HG02571 (cell line): Measurements from ENCODE around the gene SELENOW.
"Not testable (repeated sequence)": the region's sequence is repeated elsewhere in the genome, so short reads cannot be mapped to it uniquely, and the experiment has no call there.

Experiments
- ATAC-seq: cut with Tn5 transposase; IDR thresholded peaks from one replicate; pipeline ENCODE4 v1.9.1; 2021; ENCODE audit warnings: mild to moderate bottlenecking, moderate library complexity; ENCODE audit not compliant: unreplicated experiment

Gene SELENOW

GRCh38 chr19:47818221-47818620 lies 39.7 kb downstream of the SELENOW start:
- not testable (repeated sequence) for ATAC-seq

DNA sequence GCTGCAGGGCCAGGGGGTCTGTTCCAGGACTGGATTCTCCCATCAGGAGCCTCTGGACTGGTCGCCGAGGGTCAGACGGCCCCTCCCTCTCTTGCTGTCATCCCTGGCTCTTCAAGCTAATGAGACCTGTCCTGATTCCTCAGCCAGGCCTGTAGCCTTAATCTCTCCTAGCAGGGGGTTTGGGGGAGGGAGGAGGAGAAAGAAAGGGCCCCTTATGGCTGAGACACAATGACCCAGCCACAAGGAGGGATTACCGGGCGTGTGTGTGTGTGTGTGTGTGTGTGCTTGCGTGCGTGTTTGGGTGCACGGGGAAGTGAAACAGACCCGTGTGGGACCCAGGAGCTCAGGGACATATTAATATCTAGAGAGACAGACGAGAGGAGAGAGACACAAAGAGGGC lies 41.4 kb downstream of the SELENOW start:
- ATAC-seq, result no peak

DNA sequence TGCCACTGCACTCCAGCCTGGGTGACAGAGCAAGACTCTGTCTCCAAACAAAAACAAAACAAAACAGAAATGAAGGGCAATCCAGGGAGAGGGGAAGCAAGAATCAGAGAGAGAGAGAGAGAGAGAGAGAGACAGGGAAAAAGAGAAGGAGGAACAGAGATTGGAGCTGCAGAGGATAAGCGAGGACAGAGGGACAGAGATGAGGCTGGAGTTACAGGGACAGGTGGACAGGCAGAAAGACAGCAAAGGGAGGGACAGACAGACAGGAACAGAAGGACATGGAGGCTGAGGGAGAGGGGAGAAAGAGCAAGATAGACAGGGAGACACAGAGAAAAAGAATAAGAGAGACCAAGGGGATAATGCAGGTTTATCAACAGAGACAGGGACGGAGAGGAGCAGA lies 41.9 kb downstream of the SELENOW start:
- ATAC-seq, result no peak

DNA sequence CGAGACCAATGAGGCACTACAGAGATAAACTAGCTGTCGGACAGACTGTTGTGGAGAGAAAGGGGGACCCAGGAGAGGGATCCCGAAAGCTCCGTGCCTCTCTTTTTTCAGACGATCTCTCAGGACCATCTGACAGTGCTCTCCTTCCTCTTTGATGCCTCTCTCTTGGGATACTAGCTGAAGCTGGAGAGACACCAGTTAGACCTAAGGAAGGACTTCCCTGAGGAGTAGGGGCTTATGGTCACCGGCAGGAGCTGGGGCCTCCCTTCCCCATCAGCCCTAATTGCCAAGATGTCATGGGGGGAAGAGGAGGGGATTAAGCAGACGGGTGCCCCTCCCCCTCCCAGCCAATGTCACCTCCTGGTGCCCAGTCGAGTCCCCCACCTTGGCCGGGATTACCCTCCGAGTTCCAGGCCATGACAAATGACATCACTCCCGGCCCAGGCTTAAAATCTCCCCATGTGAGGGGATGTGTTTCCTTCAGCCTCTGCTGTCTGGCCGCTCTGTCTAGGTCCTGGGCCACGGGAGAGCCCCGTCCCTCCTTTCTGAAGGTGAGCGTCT lies 43.0 kb downstream of the SELENOW start, which contains the start of gene CRX:
TSS of gene CRX (plus strand) at position 478 of the 561 bp plus-strand sequence. CDS start 12,507 bp downstream, outside the sequence.
- no peak for ATAC-seq

DNA sequence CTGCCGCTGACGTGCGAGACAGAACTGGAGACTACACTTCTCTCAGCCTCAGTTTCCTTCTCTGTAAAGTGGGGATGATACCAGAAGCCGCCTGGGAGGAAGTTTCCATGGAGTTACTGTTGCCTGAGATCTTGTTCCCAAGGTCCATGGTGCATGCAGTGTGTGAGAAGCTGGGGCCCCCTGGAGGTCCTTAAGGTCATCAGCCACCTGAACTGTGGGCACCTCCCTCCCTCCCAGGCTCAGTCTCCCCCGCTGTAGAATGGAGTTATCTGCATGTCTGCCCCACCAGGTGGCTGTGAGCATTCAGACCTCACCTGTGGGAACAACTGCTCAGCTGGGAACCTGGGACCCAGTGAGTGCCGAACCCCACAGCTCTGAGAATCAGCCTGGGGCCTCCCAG lies 45.9 kb downstream of the SELENOW start:
- no peak for ATAC-seq

DNA sequence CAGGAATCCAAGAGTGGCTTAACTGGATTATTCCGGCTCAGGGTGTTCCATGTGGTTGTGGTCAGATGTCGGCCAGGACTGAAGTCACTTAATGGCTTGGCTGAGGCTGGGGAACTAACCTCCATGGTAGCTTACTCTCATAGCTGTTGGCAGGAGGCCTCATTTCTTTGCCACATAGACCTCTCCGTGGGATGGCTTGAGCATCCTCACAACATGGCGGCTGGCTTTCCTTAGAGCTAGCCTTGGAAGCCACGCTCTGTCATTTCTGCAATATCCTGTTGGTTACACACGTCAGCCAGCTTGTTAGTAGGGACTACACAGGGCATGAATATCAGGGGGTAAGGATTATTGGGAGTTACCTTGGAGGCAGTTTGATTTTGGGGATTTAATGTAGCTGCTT lies 48.3 kb downstream of the SELENOW start:
- no peak for ATAC-seq

DNA sequence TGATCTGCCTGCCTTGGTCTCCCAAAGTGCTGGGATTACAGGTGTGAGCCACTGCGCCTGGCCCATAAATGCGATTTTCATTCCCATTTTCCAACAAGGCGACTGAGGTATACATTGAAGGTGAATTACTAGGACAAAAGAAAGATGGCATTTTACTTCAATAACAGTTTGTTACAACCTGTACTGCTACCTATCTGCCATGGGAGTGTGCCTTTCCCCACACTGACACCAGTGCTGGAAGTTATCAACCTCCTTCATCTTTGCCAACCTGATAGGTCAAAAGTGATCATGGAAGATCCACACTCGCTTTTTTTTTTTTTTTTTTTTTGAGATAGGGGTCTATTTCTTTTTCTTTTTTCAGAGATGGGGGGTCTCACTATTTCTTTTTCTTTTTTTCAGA lies 54.2 kb downstream of the SELENOW start:
- ATAC-seq, result no peak
